Neural progenitor cell (in vitro differentiated cells): ENCODE measurements around the gene AMPH. TPM values are rescaled to one million over a fixed set of nuclear protein-coding genes. Genes with fewer than 3 reads are reported as not detected.

Source experiments
- DNase-seq: peaks from one replicate; pipeline ENCODE4 v3.0.0-alpha.2; 2016; ENCODE audit warnings: low spot score
- H2AFZ ChIP-seq: fragments of 200-600 bp; sonication (generic); replicated peaks from 2 replicates; pipeline ENCODE4 v1.6.1; 2016; ENCODE audit warnings: antibody characterized with exemption
- H3F3A ChIP-seq: fragments of 200-600 bp; sonication (generic); 2 replicates; pipeline ENCODE4 v1.6.1; 2016; ENCODE audit warnings: antibody characterized with exemption, low read depth
- H3K27ac ChIP-seq: fragments of 200-600 bp; sonication (generic); 2 replicates; pipeline ENCODE4 v1.5.1; 2016; ENCODE audit warnings: mild to moderate bottlenecking
- H3K27me3 ChIP-seq: fragments of 200-600 bp; sonication (generic); 2 replicates; pipeline ENCODE4 v1.6.1; 2016; ENCODE audit warnings: mild to moderate bottlenecking, moderate library complexity
- H3K36me3 ChIP-seq: fragments of 200-600 bp; sonication (generic); 2 replicates; pipeline ENCODE4 v1.5.1; 2016
- H3K4me1 ChIP-seq: fragments of 200-600 bp; sonication (generic); 2 replicates; pipeline ENCODE4 v1.6.1; 2016; ENCODE audit warnings: mixed run types
- H3K4me2 ChIP-seq: fragments of 200-600 bp; sonication (generic); 2 replicates; pipeline ENCODE4 v1.6.1; 2016
- H3K4me3 ChIP-seq: fragments of 200-600 bp; sonication (generic); 2 replicates; pipeline ENCODE4 v1.5.1; 2016
- H3K79me2 ChIP-seq: fragments of 200-600 bp; sonication (generic); 2 replicates; pipeline ENCODE4 v1.6.1; 2016; ENCODE audit warnings: low read depth
- H3K9ac ChIP-seq: fragments of 200-600 bp; sonication (generic); 2 replicates; pipeline ENCODE4 v1.6.1; 2016
- H3K9me3 ChIP-seq: fragments of 200-600 bp; sonication (generic); 2 replicates; pipeline ENCODE4 v1.5.1; 2016; ENCODE audit warnings: low read depth
- H4K20me1 ChIP-seq: fragments of 200-600 bp; sonication (generic); 2 replicates; pipeline ENCODE4 v1.6.1; 2016; ENCODE audit warnings: low read depth
- H3K27ac Mint-ChIP-seq: 3 replicates; pipeline ENCODE4 v1.8.0; 2021; ENCODE audit warnings: mixed read lengths
- H3K27me3 Mint-ChIP-seq: 2 replicates; pipeline ENCODE4 v1.8.0; 2022; ENCODE audit warnings: low read depth, mild to moderate bottlenecking, inconsistent platforms, moderate library complexity, mixed read lengths; ENCODE audit not compliant: insufficient read depth
- H3K36me3 Mint-ChIP-seq: 3 replicates; pipeline ENCODE4 v1.8.0; 2021; ENCODE audit warnings: mixed read lengths
- H3K4me1 Mint-ChIP-seq: 3 replicates; pipeline ENCODE4 v1.8.0; 2021; ENCODE audit warnings: mixed read lengths
- H3K4me3 Mint-ChIP-seq: 3 replicates; pipeline ENCODE4 v1.8.0; 2021; ENCODE audit warnings: mild to moderate bottlenecking, moderate library complexity, mixed read lengths
- H3K9me3 Mint-ChIP-seq: 3 replicates; pipeline ENCODE4 v1.8.0; 2020; ENCODE audit warnings: mixed read lengths
- EZH2 ChIP-seq: fragments of 200-600 bp; sonication (generic); IDR thresholded peaks from 2 replicates; pipeline ENCODE4 v1.6.1; 2017; ENCODE audit warnings: antibody characterized with exemption, mild to moderate bottlenecking, moderate library complexity
- EZH2phosphoT487 ChIP-seq: fragments of 200-600 bp; sonication (generic); IDR thresholded peaks from 2 replicates; pipeline ENCODE4 v1.6.1; 2017; ENCODE audit warnings: antibody characterized with exemption
- total RNA-seq: library from RNA; depleted of rRNA; stranded (reverse); fragments of >200 nt; gene quantifications from 2 replicates; pipeline ENCODE4 v1.2.3, GENCODE V29; 2015; ENCODE audit warnings: low replicate concordance
- TF ChIP-seq, protein P1 (sequence below): fragments of 200-600 bp; sonication (generic); IDR thresholded peaks from 2 replicates; pipeline ENCODE4 v1.5.1; 2017; ENCODE audit warnings: antibody characterized with exemption, mild to moderate bottlenecking

The AMPH gene
- total RNA-seq, 1 donor from 2014 or later = 21.2 TPM

DNA sequence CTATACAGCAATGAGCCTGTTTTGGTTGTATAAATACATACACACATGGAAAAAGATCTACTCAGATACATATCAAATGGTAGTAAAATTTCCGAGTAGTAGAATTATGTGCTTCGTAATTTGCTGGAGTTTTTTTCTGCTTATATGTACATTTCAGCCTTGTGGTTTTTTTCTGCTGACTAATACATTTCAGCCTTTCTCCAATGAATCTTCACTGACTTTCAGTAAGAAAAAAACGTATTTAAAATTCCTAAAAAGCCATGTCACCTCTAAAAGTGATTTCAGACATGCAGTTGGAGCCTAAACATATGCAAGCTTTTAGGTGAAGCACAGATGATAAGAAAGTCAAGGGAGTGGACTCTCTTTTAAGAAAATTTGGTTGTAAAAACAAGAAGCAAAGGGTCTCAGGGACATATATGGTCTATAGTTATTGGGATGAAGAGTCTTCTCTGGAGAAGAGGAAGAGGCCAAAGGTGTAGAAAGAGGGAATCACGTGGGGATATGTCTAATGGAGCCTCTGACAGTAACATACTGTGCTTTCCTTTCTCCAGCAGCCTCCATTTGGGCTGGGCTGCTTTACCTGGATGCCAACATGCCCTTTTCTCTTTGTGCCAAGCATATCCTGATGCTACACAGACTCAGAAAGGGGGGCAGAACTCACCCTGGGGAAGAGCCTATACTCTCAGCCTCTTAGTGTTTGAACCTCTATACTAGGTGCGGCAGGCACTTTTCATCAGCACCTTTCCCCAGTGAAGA, 2.4 kb downstream of the AMPH start:
- Histone ChIP-seq H3K27ac (no peak overlapping the region), H3K27me3 (peaks cover 40% of the 10 kb centered on the region), H3K36me3 (no peaks in the 10 kb centered on the region), H3K4me2 (no peak overlapping the region), H4K20me1 (peaks cover 14% of the 10 kb centered on the region), H3K4me1 (peaks cover 7% of the 10 kb centered on the region), H3K4me3 (no peak overlapping the region), H2AFZ (no peak overlapping the region), H3K79me2 (no peaks in the 10 kb centered on the region), H3F3A (peaks cover 15% of the 10 kb centered on the region), H3K9ac (no peak overlapping the region), H3K9me3 (no peaks in the 10 kb centered on the region)
- Mint-ChIP-seq H3K4me3 (peak overlapping the region; percentile 91), H3K27me3 (peaks cover 11% of the 10 kb centered on the region), H3K36me3 (peaks cover 10% of the 10 kb centered on the region), H3K27ac (peak overlapping the region; percentile 12), H3K4me1 (peaks cover 25% of the 10 kb centered on the region), H3K9me3 (peaks cover 23% of the 10 kb centered on the region)
- DNase-seq = no peak
- TF ChIP-seq EZH2phosphoT487 (no peak), EZH2 (no peak)
- TF ChIP-seq, protein P1, sequence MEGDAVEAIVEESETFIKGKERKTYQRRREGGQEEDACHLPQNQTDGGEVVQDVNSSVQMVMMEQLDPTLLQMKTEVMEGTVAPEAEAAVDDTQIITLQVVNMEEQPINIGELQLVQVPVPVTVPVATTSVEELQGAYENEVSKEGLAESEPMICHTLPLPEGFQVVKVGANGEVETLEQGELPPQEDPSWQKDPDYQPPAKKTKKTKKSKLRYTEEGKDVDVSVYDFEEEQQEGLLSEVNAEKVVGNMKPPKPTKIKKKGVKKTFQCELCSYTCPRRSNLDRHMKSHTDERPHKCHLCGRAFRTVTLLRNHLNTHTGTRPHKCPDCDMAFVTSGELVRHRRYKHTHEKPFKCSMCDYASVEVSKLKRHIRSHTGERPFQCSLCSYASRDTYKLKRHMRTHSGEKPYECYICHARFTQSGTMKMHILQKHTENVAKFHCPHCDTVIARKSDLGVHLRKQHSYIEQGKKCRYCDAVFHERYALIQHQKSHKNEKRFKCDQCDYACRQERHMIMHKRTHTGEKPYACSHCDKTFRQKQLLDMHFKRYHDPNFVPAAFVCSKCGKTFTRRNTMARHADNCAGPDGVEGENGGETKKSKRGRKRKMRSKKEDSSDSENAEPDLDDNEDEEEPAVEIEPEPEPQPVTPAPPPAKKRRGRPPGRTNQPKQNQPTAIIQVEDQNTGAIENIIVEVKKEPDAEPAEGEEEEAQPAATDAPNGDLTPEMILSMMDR = no peak

GRCh38 chr7:38625866-38626265, 5.3 kb downstream of the AMPH start:
- Mint-ChIP-seq H3K36me3 (peaks cover 14% of the 10 kb centered on the region), H3K27ac (no peak overlapping the region), H3K4me1 (peaks cover 20% of the 10 kb centered on the region), H3K27me3 (peaks cover 5% of the 10 kb centered on the region), H3K9me3 (peaks cover 20% of the 10 kb centered on the region), H3K4me3 (no peak overlapping the region)
- Histone ChIP-seq H3K79me2 (no peaks in the 10 kb centered on the region), H4K20me1 (peaks cover 14% of the 10 kb centered on the region), H3K4me2 (no peak overlapping the region), H3K9ac (no peak overlapping the region), H3K4me3 (no peak overlapping the region), H3F3A (peaks cover 12% of the 10 kb centered on the region), H3K27me3 (peaks cover 25% of the 10 kb centered on the region), H2AFZ (no peak overlapping the region), H3K36me3 (no peaks in the 10 kb centered on the region), H3K27ac (no peak overlapping the region), H3K9me3 (no peaks in the 10 kb centered on the region), H3K4me1 (peaks cover 7% of the 10 kb centered on the region)
- TF ChIP-seq, protein P1 = no peak
- no peak for TF ChIP-seq EZH2
- no peak for TF ChIP-seq EZH2phosphoT487
- no peak for DNase-seq

GRCh38 chr7:38615665-38616064, 15.5 kb downstream of the AMPH start:
- Mint-ChIP-seq H3K4me1 (no peaks in the 10 kb centered on the region), H3K36me3 (peaks cover 8% of the 10 kb centered on the region), H3K4me3 (no peak overlapping the region), H3K9me3 (no peaks in the 10 kb centered on the region), H3K27me3 (peaks cover 1% of the 10 kb centered on the region), H3K27ac (no peak overlapping the region)
- H3K9ac ChIP-seq = no peak overlapping the region
- no peak overlapping the region for H3K4me3 ChIP-seq
- no peaks in the 10 kb centered on the region for H3K9me3 ChIP-seq
- H3K27me3 ChIP-seq = no peaks in the 10 kb centered on the region
- no peaks in the 10 kb centered on the region for H3K79me2 ChIP-seq
- no peak overlapping the region for H3K4me2 ChIP-seq
- no peak overlapping the region for H2AFZ ChIP-seq
- H3K27ac ChIP-seq = no peak overlapping the region
- H4K20me1 ChIP-seq = no peaks in the 10 kb centered on the region
- no peaks in the 10 kb centered on the region for H3K36me3 ChIP-seq
- no peak for TF ChIP-seq EZH2
- TF ChIP-seq, protein P1 = no peak
- no peak for TF ChIP-seq EZH2phosphoT487
- H3F3A ChIP-seq = no peaks in the 10 kb centered on the region
- H3K4me1 ChIP-seq = no peaks in the 10 kb centered on the region
- DNase-seq = no peak
